Activated CD4-positive, alpha-beta memory T cell treated with anti-CD3 and anti-CD28 coated beads, Interleukin-2, amount 10 ng/mL, durations not matched to agents 7 days and 5 days (primary cell): ENCODE data around the gene CSRNP3. TPM values are rescaled to one million over a fixed set of nuclear protein-coding genes. Genes with fewer than 3 reads are reported as not detected.

Experiments used
- CTCF ChIA-PET: fragments of 350-600 bp; sonication (Branson Sonifier 250); formaldehyde crosslinking; loops from one replicate; lab custom pipeline; 2021; ENCODE audit warnings: antibody characterized with exemption, inconsistent platforms; lab: Charles Lee
- POLR2A ChIA-PET: fragments of 350-600 bp; sonication (Branson Sonifier 250); formaldehyde crosslinking; loops from one replicate; lab custom pipeline; 2021; ENCODE audit warnings: antibody characterized with exemption; lab: Charles Lee
- DNase-seq: peaks from one replicate; pipeline ENCODE4 v3.0.0-alpha.2; 2020
- H3K27ac Mint-ChIP-seq: one replicate; pipeline ENCODE4 v1.8.0; 2021; ENCODE audit warnings: mild to moderate bottlenecking, mixed read lengths
- H3K27me3 Mint-ChIP-seq: one replicate; pipeline ENCODE4 v1.8.0; 2021; ENCODE audit warnings: mixed read lengths
- H3K36me3 Mint-ChIP-seq: one replicate; pipeline ENCODE4 v1.8.0; 2021; ENCODE audit warnings: low read depth, mixed read lengths
- H3K4me1 Mint-ChIP-seq: one replicate; pipeline ENCODE4 v1.8.0; 2021; ENCODE audit warnings: mixed read lengths
- H3K4me3 Mint-ChIP-seq: one replicate; pipeline ENCODE4 v1.8.0; 2021; ENCODE audit warnings: mild to moderate bottlenecking, mixed read lengths
- H3K9me3 Mint-ChIP-seq: one replicate; pipeline ENCODE4 v1.8.0; 2021; ENCODE audit warnings: mixed read lengths
- total RNA-seq, 2 experiments: library from RNA; stranded (reverse); gene quantifications; one replicate each; pipeline ENCODE4 v1.2.3, GENCODE V29; 2021

Gene CSRNP3
- total RNA-seq, 2 experiments from 2014 or later: not detected

GRCh38 chr2:165450156-165450555, 19.3 kb upstream of the CSRNP3 start:
- Mint-ChIP-seq H3K9me3 (no peaks in the 10 kb centered on the region), H3K4me1 (no peaks in the 10 kb centered on the region), H3K27ac (no peak overlapping the region), H3K36me3 (no peaks in the 10 kb centered on the region), H3K27me3 (no peaks in the 10 kb centered on the region), H3K4me3 (no peak overlapping the region)
- ChIA-PET CTCF (no interaction called here), POLR2A (no interaction called here)
- DNase-seq: no peak

GRCh38 chr2:165452327-165452726, 17.2 kb upstream of the CSRNP3 start:
- no peaks in the 10 kb centered on the region for H3K4me1 Mint-ChIP-seq
- ChIA-PET CTCF (no interaction called here), POLR2A (no interaction called here)
- no peak overlapping the region for H3K4me3 Mint-ChIP-seq
- no peaks in the 10 kb centered on the region for H3K36me3 Mint-ChIP-seq
- H3K9me3 Mint-ChIP-seq: no peaks in the 10 kb centered on the region
- no peak overlapping the region for H3K27ac Mint-ChIP-seq
- H3K27me3 Mint-ChIP-seq: no peaks in the 10 kb centered on the region
- no peak for DNase-seq

GRCh38 chr2:165453561-165454094, 15.9 kb upstream of the CSRNP3 start:
- Mint-ChIP-seq H3K27ac (no peak overlapping the region), H3K4me3 (no peak overlapping the region), H3K27me3 (no peaks in the 10 kb centered on the region), H3K4me1 (no peaks in the 10 kb centered on the region), H3K9me3 (no peaks in the 10 kb centered on the region), H3K36me3 (no peaks in the 10 kb centered on the region)
- CTCF ChIA-PET: no interaction called here
- POLR2A ChIA-PET: no interaction called here
- DNase-seq: no peak

- no peak for DNase-seq
- Mint-ChIP-seq H3K27me3 (no peaks in the 10 kb centered on the region), H3K4me1 (no peaks in the 10 kb centered on the region), H3K27ac (no peak overlapping the region), H3K4me3 (no peak overlapping the region), H3K36me3 (no peaks in the 10 kb centered on the region), H3K9me3 (no peaks in the 10 kb centered on the region)
- ChIA-PET POLR2A (no interaction called here), CTCF (no interaction called here)
Measured at GRCh38 chr2:165454905-165455304, 14.6 kb upstream of the CSRNP3 start.

GRCh38 chr2:165456027-165456426, 13.5 kb upstream of the CSRNP3 start:
- Mint-ChIP-seq H3K36me3 (no peaks in the 10 kb centered on the region), H3K27ac (no peak overlapping the region), H3K9me3 (no peaks in the 10 kb centered on the region), H3K4me1 (no peaks in the 10 kb centered on the region), H3K27me3 (no peaks in the 10 kb centered on the region), H3K4me3 (no peak overlapping the region)
- no peak for DNase-seq
- ChIA-PET CTCF (no interaction called here), POLR2A (no interaction called here)

- Mint-ChIP-seq H3K4me1 (no peaks in the 10 kb centered on the region), H3K4me3 (no peak overlapping the region), H3K27ac (no peak overlapping the region), H3K9me3 (no peaks in the 10 kb centered on the region), H3K27me3 (no peaks in the 10 kb centered on the region), H3K36me3 (no peaks in the 10 kb centered on the region)
- CTCF ChIA-PET: no interaction called here
- no peak for DNase-seq
- POLR2A ChIA-PET: no interaction called here
Measured at GRCh38 chr2:165462443-165462842, 7.1 kb upstream of the CSRNP3 start.

GRCh38 chr2:165466386-165466785, 3.1 kb upstream of the CSRNP3 start:
- no peaks in the 10 kb centered on the region for H3K9me3 Mint-ChIP-seq
- no peak for DNase-seq
- no peak overlapping the region for H3K4me3 Mint-ChIP-seq
- H3K4me1 Mint-ChIP-seq: no peaks in the 10 kb centered on the region
- no peak overlapping the region for H3K27ac Mint-ChIP-seq
- no peaks in the 10 kb centered on the region for H3K27me3 Mint-ChIP-seq
- no peaks in the 10 kb centered on the region for H3K36me3 Mint-ChIP-seq
- ChIA-PET POLR2A (no interaction called here), CTCF (no interaction called here)

GRCh38 chr2:165467921-165468320, 1.6 kb upstream of the CSRNP3 start:
- ChIA-PET CTCF (interaction anchor here (0.5 kb wide), 1 partner anchor 533 kb away, joined by 3 read pairs; no protein-coding TSS in a partner anchor), POLR2A (no interaction called here)
- DNase-seq: no peak
- Mint-ChIP-seq H3K4me3 (no peak overlapping the region), H3K27ac (no peak overlapping the region), H3K36me3 (no peaks in the 10 kb centered on the region), H3K27me3 (no peaks in the 10 kb centered on the region), H3K4me1 (no peaks in the 10 kb centered on the region), H3K9me3 (no peaks in the 10 kb centered on the region)

GRCh38 chr2:165470361-165470760, 863 bp downstream of the CSRNP3 start:
- no peak overlapping the region for H3K27ac Mint-ChIP-seq
- CTCF ChIA-PET: no interaction called here
- H3K9me3 Mint-ChIP-seq: no peaks in the 10 kb centered on the region
- DNase-seq: no peak
- POLR2A ChIA-PET: no interaction called here
- H3K4me3 Mint-ChIP-seq: no peak overlapping the region
- no peaks in the 10 kb centered on the region for H3K36me3 Mint-ChIP-seq
- H3K4me1 Mint-ChIP-seq: no peaks in the 10 kb centered on the region
- H3K27me3 Mint-ChIP-seq: no peaks in the 10 kb centered on the region

GRCh38 chr2:165471349-165471950, 2.0 kb downstream of the CSRNP3 start:
- no peak overlapping the region for H3K27ac Mint-ChIP-seq
- no peaks in the 10 kb centered on the region for H3K4me1 Mint-ChIP-seq
- no peak overlapping the region for H3K4me3 Mint-ChIP-seq
- no peaks in the 10 kb centered on the region for H3K27me3 Mint-ChIP-seq
- CTCF ChIA-PET: interaction anchor here (1.4 kb wide), 1 partner anchor 403 kb away, joined by 3 read pairs; no protein-coding TSS in a partner anchor
- no peaks in the 10 kb centered on the region for H3K9me3 Mint-ChIP-seq
- H3K36me3 Mint-ChIP-seq: no peaks in the 10 kb centered on the region
- POLR2A ChIA-PET: no interaction called here
- DNase-seq: no peak

- POLR2A ChIA-PET: no interaction called here
Measured at GRCh38 chr2:165472922-165473321, 3.4 kb downstream of the CSRNP3 start.

GRCh38 chr2:165474619-165475276, 5.2 kb downstream of the CSRNP3 start:
- Mint-ChIP-seq H3K36me3 (no peaks in the 10 kb centered on the region), H3K27ac (no peak overlapping the region), H3K4me3 (no peak overlapping the region), H3K27me3 (no peaks in the 10 kb centered on the region), H3K4me1 (no peaks in the 10 kb centered on the region), H3K9me3 (no peaks in the 10 kb centered on the region)
- CTCF ChIA-PET: no interaction called here
- DNase-seq: no peak
- POLR2A ChIA-PET: no interaction called here

More at GRCh38 chr2:165472922-165473321, 3.4 kb downstream of the CSRNP3 start:
- DNase-seq: no peak
- Mint-ChIP-seq H3K27ac (no peak overlapping the region), H3K36me3 (no peaks in the 10 kb centered on the region), H3K4me1 (no peaks in the 10 kb centered on the region), H3K27me3 (no peaks in the 10 kb centered on the region), H3K4me3 (no peak overlapping the region), H3K9me3 (no peaks in the 10 kb centered on the region)
- CTCF ChIA-PET: interaction anchor here (1.4 kb wide), 1 partner anchor 401 kb away, joined by 3 read pairs; no protein-coding TSS in a partner anchor

- ChIA-PET POLR2A (no interaction called here), CTCF (no interaction called here)
- no peak overlapping the region for H3K27ac Mint-ChIP-seq
Measured at GRCh38 chr2:165475277-165476004, 5.9 kb downstream of the CSRNP3 start.

More at GRCh38 chr2:165475277-165476004, 5.9 kb downstream of the CSRNP3 start:
- no peak for DNase-seq
- Mint-ChIP-seq H3K4me1 (no peaks in the 10 kb centered on the region), H3K36me3 (no peaks in the 10 kb centered on the region), H3K9me3 (no peaks in the 10 kb centered on the region), H3K27me3 (no peaks in the 10 kb centered on the region), H3K4me3 (no peak overlapping the region)
